CD14-positive monocyte (primary cell): ENCODE results near the gene FOXN1. TPM values are rescaled to one million over a fixed set of nuclear protein-coding genes. Genes with fewer than 3 reads are reported as not detected.

Experiments used
- DNase-seq, 3 donors: peaks; one replicate each; pipeline ENCODE4 v3.0.0-alpha.2; 2011 to 2022
- H2AFZ ChIP-seq: 2 replicates; pipeline ENCODE4 v1.6.0; 2012; ENCODE audit warnings: mild to moderate bottlenecking, low read depth, low read length, inconsistent platforms; ENCODE audit not compliant: insufficient read depth, poor library complexity, severe bottlenecking
- H3K27ac ChIP-seq, 2 donors: 1 replicate in 1 of 2; 2 replicates in 1 of 2; pipeline ENCODE4 v1.5.1; 2012 to 2013; ENCODE audit warnings: low read length in 2 of 2, control low read depth in 1 of 2, inconsistent platforms in 1 of 2, low read depth in 1 of 2, mild to moderate bottlenecking in 1 of 2
- H3K27me3 ChIP-seq, 2 donors: one replicate each; pipeline versions ENCODE4 v1.6.0 to v1.6.1; 2011 to 2013; ENCODE audit warnings: low read length in 2 of 2; ENCODE audit not compliant: control insufficient read depth in 2 of 2, insufficient read depth in 2 of 2
- H3K36me3 ChIP-seq, 2 donors: replicated peaks in 1 of 2; 1 replicate in 1 of 2; 2 replicates in 1 of 2; pipeline versions ENCODE4 v1.5.1 to v1.6.1; 2012 to 2013; ENCODE audit warnings: low read length in 2 of 2, control low read depth in 1 of 2, inconsistent platforms in 1 of 2, mild to moderate bottlenecking in 1 of 2; ENCODE audit not compliant: insufficient read depth in 2 of 2, control insufficient read depth in 1 of 2
- H3K4me1 ChIP-seq, 2 donors: 1 replicate in 1 of 2; 2 replicates in 1 of 2; pipeline versions ENCODE4 v1.5.1 to v1.6.1; 2012 to 2013; ENCODE audit warnings: low read length in 2 of 2, control low read depth in 1 of 2, inconsistent platforms in 1 of 2, mild to moderate bottlenecking in 1 of 2, moderate library complexity in 1 of 2; ENCODE audit not compliant: insufficient read depth in 2 of 2, control insufficient read depth in 1 of 2
- H3K4me2 ChIP-seq: replicated peaks from 2 replicates; pipeline ENCODE3; 2012; ENCODE audit warnings: low read length, moderate library complexity, mild to moderate bottlenecking; ENCODE audit not compliant: poor library complexity, severe bottlenecking; ENCODE audit errors: extremely low read depth
- H3K4me3 ChIP-seq, 3 experiments: fragments of 200-600 bp in 1 of 3; sonication (generic) in 1 of 3; replicated peaks in 1 of 3; 1 replicate in 2 of 3; 2 replicates in 1 of 3; pipeline ENCODE4 v1.5.1; 2011 to 2013; ENCODE audit warnings: low read length in 3 of 3, mild to moderate bottlenecking in 3 of 3, control low read depth in 2 of 3, low read depth in 2 of 3, inconsistent platforms in 1 of 3, moderate library complexity in 1 of 3
- H3K79me2 ChIP-seq: 2 replicates; pipeline ENCODE4 v1.6.0; 2012; ENCODE audit warnings: mild to moderate bottlenecking, control low read depth, inconsistent platforms, low read length, moderate library complexity; ENCODE audit not compliant: insufficient read depth
- H3K9ac ChIP-seq: 2 replicates; pipeline ENCODE4 v1.6.0; 2017; ENCODE audit warnings: low read length, mild to moderate bottlenecking; ENCODE audit not compliant: insufficient read depth, poor library complexity, severe bottlenecking
- H3K9me3 ChIP-seq, 2 donors: replicated peaks in 1 of 2; 1 replicate in 1 of 2; 2 replicates in 1 of 2; pipeline versions ENCODE4 v1.5.1 to v1.6.1; 2012 to 2013; ENCODE audit warnings: low read length in 2 of 2, control low read depth in 1 of 2; ENCODE audit not compliant: control insufficient read depth in 1 of 2, insufficient read depth in 1 of 2
- H4K20me1 ChIP-seq: 2 replicates; pipeline ENCODE4 v1.6.0; 2012; ENCODE audit warnings: mild to moderate bottlenecking, low read length, control low read depth, moderate library complexity; ENCODE audit not compliant: insufficient read depth
- H3K27ac Mint-ChIP-seq, 7 donors: one replicate each; pipeline ENCODE4 v1.8.0; 2020; ENCODE audit warnings: mild to moderate bottlenecking in 7 of 7, mixed read lengths in 7 of 7, moderate library complexity in 6 of 7, inconsistent platforms in 2 of 7
- H3K27me3 Mint-ChIP-seq, 3 donors: one replicate each; pipeline ENCODE4 v1.8.0; 2021 to 2022; ENCODE audit warnings: low read depth in 3 of 3, mild to moderate bottlenecking in 3 of 3, mixed read lengths in 3 of 3, moderate library complexity in 3 of 3, inconsistent platforms in 1 of 3
- H3K36me3 Mint-ChIP-seq, 2 donors: one replicate each; pipeline ENCODE4 v1.8.0; 2020; ENCODE audit warnings: mixed read lengths in 2 of 2, inconsistent platforms in 1 of 2, mild to moderate bottlenecking in 1 of 2
- H3K4me1 Mint-ChIP-seq: one replicate; pipeline ENCODE4 v1.8.0; 2020; ENCODE audit warnings: mild to moderate bottlenecking, mixed read lengths
- H3K4me3 Mint-ChIP-seq, 2 donors: one replicate each; pipeline ENCODE4 v1.8.0; 2020; ENCODE audit warnings: mild to moderate bottlenecking in 2 of 2, mixed read lengths in 2 of 2, moderate library complexity in 1 of 2
- H3K9me3 Mint-ChIP-seq, 7 donors: one replicate each; pipeline ENCODE4 v1.8.0; 2020 to 2022; ENCODE audit warnings: mixed read lengths in 7 of 7, mild to moderate bottlenecking in 6 of 7, moderate library complexity in 6 of 7, inconsistent platforms in 2 of 7
- WGBS: methylation state at CpG from one replicate; pipeline ENCODE4 v1.1.5; 2013; ENCODE audit warnings: missing lambda C conversion rate; ENCODE audit not compliant: insufficient coverage; 5-methylcytosine and 5-hydroxymethylcytosine counted together
- intact Hi-C, 2 donors: fragments of 100-400 bp; cut with micrococcal nuclease; formaldehyde crosslinking; loops; one replicate each; pipeline versions ENCODE4 v1.15.0 to v1.15.1; 2023
- polyA plus RNA-seq, 3 donors: library from polyadenylated mRNA; depleted of rRNA in 1 of 3; unstranded in 2 of 3; stranded (reverse) in 1 of 3; fragments of 300-500 nt in 2 of 3; fragments of >200 nt in 1 of 3; fragmentation: Illumina TruSeq in 2 of 3; gene quantifications; 1 replicate in 2 of 3; 2 replicates in 1 of 3; pipeline ENCODE4 v1.2.3, GENCODE V29; 2012 to 2021
- TF ChIP-seq, protein P1 (sequence below): fragments of 200-600 bp; IDR thresholded peaks from one replicate; pipeline ENCODE4 v1.8.0; 2022; ENCODE audit warnings: antibody characterized with exemption, mild to moderate bottlenecking

The FOXN1 gene
- polyA plus RNA-seq, 3 donors, result not detected

DNA sequence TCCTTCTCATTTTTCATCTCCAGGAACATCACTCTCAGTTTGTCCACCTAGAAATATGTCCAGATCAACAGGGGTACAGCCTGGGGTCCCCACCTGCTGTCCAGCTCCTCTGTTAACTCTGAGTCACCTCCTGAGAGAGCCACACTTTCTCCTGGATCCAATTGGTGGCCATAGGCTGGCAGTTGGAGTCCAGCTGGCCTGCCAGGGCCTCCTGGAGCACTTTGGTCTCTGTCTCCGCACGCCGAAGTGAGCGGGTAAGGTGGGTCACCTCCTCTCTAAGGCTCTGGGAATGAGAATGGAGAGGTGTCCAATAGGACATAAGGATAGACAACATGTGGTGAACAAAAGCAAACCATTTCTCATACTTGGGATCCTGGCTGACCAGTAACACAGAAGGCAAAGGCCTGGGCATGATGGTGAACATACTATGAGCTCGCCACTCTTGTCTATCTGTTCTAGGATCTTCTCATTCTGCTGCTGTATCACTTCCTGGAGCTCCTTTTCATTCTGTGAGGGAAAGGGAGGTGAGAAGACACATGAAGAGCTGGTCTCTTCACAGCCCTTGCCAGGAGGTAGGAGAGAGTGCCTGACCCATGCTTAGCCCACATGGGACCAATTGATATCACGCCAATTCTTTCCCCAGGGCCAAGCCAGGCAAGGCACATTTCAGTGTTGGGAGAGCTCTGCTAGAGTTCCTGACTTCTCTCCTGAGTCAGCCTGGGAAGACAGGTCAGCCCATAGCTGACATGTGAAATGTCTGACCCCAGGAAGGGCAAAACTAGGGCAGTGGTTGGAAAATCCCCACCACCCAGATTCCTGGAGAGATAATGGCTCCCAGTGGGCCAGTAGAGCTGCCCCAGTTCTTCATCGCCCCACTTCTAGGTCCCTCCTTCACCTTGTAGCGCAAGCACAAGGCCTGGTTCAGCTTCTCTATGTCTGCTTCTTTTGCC, 72.4 kb downstream of the FOXN1 start:
- peak overlapping the region in 1 of 2 donors; percentile 30 for H3K27ac ChIP-seq
- peaks cover 22 to 40% of the 10 kb centered on the region in 2 donors for H3K36me3 Mint-ChIP-seq
- peaks cover 2 to 5% (median 3%) of the 10 kb centered on the region in 3 donors for H3K27me3 Mint-ChIP-seq
- H3K4me1 ChIP-seq, result peaks cover 4 to 6% of the 10 kb centered on the region in 2 donors
- H3K4me3 Mint-ChIP-seq, result no peak overlapping the region
- H4K20me1 ChIP-seq, result no peaks in the 10 kb centered on the region
- H3K27me3 ChIP-seq, result no peaks in the 10 kb centered on the region
- TF ChIP-seq, protein P1, sequence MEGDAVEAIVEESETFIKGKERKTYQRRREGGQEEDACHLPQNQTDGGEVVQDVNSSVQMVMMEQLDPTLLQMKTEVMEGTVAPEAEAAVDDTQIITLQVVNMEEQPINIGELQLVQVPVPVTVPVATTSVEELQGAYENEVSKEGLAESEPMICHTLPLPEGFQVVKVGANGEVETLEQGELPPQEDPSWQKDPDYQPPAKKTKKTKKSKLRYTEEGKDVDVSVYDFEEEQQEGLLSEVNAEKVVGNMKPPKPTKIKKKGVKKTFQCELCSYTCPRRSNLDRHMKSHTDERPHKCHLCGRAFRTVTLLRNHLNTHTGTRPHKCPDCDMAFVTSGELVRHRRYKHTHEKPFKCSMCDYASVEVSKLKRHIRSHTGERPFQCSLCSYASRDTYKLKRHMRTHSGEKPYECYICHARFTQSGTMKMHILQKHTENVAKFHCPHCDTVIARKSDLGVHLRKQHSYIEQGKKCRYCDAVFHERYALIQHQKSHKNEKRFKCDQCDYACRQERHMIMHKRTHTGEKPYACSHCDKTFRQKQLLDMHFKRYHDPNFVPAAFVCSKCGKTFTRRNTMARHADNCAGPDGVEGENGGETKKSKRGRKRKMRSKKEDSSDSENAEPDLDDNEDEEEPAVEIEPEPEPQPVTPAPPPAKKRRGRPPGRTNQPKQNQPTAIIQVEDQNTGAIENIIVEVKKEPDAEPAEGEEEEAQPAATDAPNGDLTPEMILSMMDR, result no peak
- no peak overlapping the region for H3K4me3 ChIP-seq
- intact Hi-C loops, result loop anchor here in 1 of 2 donors (10.0 kb wide), 1 partner anchor 244 kb away; the partner anchor contains the start of genes IFT20 and TNFAIP1
- peaks cover 11% of the 10 kb centered on the region for H3K4me1 Mint-ChIP-seq
- peak overlapping the region in 3 of 7 donors; percentile 21 to 54 (median 24) for H3K27ac Mint-ChIP-seq
- H3K79me2 ChIP-seq, result no peaks in the 10 kb centered on the region
- no peaks in the 10 kb centered on the region for H3K9me3 ChIP-seq
- H3K9me3 Mint-ChIP-seq, result no peaks in the 10 kb centered on the region
- no peak overlapping the region for H3K9ac ChIP-seq
- no peak for DNase-seq
- H3K4me2 ChIP-seq, result no peak overlapping the region
- peaks cover 34 to 53% of the 10 kb centered on the region in 2 donors for H3K36me3 ChIP-seq
- 87% methylated on average over 4 of the region's 8 CpGs for WGBS
- no peak overlapping the region for H2AFZ ChIP-seq

DNA sequence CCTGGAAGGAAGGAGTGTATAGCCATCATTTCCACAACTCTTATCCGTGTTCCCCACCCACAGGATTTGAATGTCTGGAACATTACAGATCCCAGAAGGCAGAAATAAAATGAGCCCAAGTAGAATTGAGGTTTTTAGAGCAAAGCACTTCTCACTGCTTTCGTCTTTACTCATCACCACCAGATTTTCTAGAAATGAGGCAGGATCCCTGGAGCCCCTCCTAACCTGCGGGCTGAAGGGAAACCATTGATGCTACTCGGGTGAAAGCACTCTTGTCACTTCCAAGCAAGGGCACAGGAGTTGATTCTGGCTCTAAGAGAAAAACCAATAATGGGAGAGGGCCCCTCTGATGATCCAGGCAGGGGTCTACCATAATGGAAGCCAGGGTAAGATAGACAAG, 73.4 kb downstream of the FOXN1 start:
- Histone ChIP-seq H3K4me2 (no peak overlapping the region), H3K36me3 (peaks cover 44 to 63% of the 10 kb centered on the region in 2 donors), H3K4me1 (peaks cover 4 to 6% of the 10 kb centered on the region in 2 donors), H3K27ac (no peak overlapping the region), H2AFZ (no peak overlapping the region), H3K4me3 (no peak overlapping the region), H3K9ac (no peak overlapping the region), H3K27me3 (no peaks in the 10 kb centered on the region), H4K20me1 (no peaks in the 10 kb centered on the region), H3K9me3 (no peaks in the 10 kb centered on the region), H3K79me2 (no peaks in the 10 kb centered on the region)
- Mint-ChIP-seq H3K36me3 (peaks cover 22 to 37% of the 10 kb centered on the region in 2 donors), H3K27me3 (peaks cover 2 to 5% (median 3%) of the 10 kb centered on the region in 3 donors), H3K4me3 (no peak overlapping the region), H3K27ac (peak overlapping the region in 2 of 7 donors; percentile 21 to 46), H3K9me3 (no peaks in the 10 kb centered on the region), H3K4me1 (peaks cover 11% of the 10 kb centered on the region)
- intact Hi-C loops, result loop anchor here in 1 of 2 donors (10.0 kb wide), 1 partner anchor 245 kb away; the partner anchor contains the start of genes IFT20 and TNFAIP1
- WGBS, result 85% methylated on average over 3 of the region's 4 CpGs
- TF ChIP-seq, protein P1, result no peak
- DNase-seq, result no peak
